Measurements from ENCODE around the gene DDRGK1.

GRCh38 chr20:3166913-3167342 is 37.6 kb downstream of the DDRGK1 start:
- TF ChIP-seq POU5F1 (IDR thresholded peaks at IDR 0.05; ENCODE audit: low read depth, low read length), result no peak
- TF ChIP-seq BRCA1 (IDR thresholded peaks at IDR 0.05; ENCODE audit: low read depth, low read length), result no peak
- no peak for TF ChIP-seq KDM1A (IDR thresholded peaks at IDR 0.05; ENCODE audit: borderline replicate concordance, low read length)
- TF ChIP-seq CTCF (IDR thresholded peaks at IDR 0.05; ENCODE audit: control extremely low read depth in 1 of 3, insufficient read depth in 1 of 3, low read depth in 1 of 3, low read length in 3 of 3), result no peak
- no peak for TF ChIP-seq EP300 (IDR thresholded peaks at IDR 0.05; ENCODE audit: borderline replicate concordance in 1 of 2, low read depth in 2 of 2, low read length in 2 of 2)
- no peak for TF ChIP-seq POLR2AphosphoS5 (IDR thresholded peaks at IDR 0.05; ENCODE audit: low read depth, low read length)
- TF ChIP-seq TBP (IDR thresholded peaks at IDR 0.05; ENCODE audit: low read depth, low read length), result no peak
- no peak for TF ChIP-seq RFX5 (IDR thresholded peaks at IDR 0.05; ENCODE audit: borderline replicate concordance, low read depth, low read length)
- no peak for TF ChIP-seq USF2 (IDR thresholded peaks at IDR 0.05; ENCODE audit: low read length)
- no peak for TF ChIP-seq MAFK (IDR thresholded peaks at IDR 0.05; ENCODE audit: low read depth, low read length)
- TF ChIP-seq EZH2 (IDR thresholded peaks at IDR 0.05; ENCODE audit: low read depth, low read length, severe bottlenecking), result no peak
- no peak for TF ChIP-seq PHF8 (conservative IDR thresholded peaks at IDR 0.05; ENCODE audit: low read depth, low read length)
